ENCODE data around the gene ANK3. TPM values are rescaled to one million over a fixed set of nuclear protein-coding genes. Genes with fewer than 3 reads are reported as not detected.

The ANK3 gene
- polyA plus RNA-seq, 1 donor (not counting 4 experiments of a cell fraction or from before 2014, with no cell fraction given), result 8.3 TPM

DNA sequence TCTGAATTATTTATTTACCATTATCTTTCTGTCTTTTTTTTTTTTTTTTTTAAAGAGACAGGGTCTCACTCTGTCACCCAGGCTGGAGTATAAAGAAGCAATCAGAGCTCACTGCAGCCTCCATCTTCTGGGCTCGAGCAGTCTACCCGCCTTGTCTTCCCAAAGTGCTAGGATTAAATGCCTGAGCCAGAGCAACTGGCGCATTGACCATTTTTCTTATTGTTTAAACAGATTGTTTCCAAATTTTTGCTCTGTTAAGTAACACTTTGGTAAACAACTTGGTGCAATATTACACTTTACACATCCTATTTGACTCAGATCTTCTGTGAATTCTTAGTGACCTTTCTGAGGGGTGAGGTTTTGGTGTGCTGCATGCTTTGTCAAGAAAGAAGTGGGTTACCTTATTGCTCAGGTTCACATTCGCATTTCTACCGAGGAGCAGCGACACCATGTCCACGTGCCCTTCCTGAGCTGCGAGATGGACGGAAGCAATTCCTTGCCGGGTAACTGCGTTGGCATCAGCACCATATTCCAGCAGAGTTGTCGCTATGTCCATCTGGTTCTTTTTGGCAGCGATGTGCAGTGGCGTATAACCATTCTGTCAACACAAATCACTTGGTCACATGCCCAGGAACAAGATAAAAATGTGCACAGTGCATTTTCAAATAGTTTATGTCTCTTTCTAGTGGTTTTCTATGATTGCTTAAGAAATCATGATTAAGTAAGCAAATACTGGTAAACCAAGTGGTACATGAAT lies 203.2 kb downstream of the ANK3 start:
- no peak for DNase-seq (ENCODE audit: low read depth, low spot score)
- H3K79me2 ChIP-seq (ENCODE audit: control insufficient read depth, insufficient read depth, low read length), result no peaks in the 10 kb centered on the region
- TF ChIP-seq, protein P1, sequence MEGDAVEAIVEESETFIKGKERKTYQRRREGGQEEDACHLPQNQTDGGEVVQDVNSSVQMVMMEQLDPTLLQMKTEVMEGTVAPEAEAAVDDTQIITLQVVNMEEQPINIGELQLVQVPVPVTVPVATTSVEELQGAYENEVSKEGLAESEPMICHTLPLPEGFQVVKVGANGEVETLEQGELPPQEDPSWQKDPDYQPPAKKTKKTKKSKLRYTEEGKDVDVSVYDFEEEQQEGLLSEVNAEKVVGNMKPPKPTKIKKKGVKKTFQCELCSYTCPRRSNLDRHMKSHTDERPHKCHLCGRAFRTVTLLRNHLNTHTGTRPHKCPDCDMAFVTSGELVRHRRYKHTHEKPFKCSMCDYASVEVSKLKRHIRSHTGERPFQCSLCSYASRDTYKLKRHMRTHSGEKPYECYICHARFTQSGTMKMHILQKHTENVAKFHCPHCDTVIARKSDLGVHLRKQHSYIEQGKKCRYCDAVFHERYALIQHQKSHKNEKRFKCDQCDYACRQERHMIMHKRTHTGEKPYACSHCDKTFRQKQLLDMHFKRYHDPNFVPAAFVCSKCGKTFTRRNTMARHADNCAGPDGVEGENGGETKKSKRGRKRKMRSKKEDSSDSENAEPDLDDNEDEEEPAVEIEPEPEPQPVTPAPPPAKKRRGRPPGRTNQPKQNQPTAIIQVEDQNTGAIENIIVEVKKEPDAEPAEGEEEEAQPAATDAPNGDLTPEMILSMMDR (optimal IDR thresholded peaks at IDR 0.05 in 1 of 3, IDR thresholded peaks at IDR 0.05 in 1 of 3, conservative IDR thresholded peaks at IDR 0.05 in 1 of 3; ENCODE audit: extremely low read depth in 1 of 3, insufficient read depth in 2 of 3, low read length in 3 of 3), result no peak
- TF ChIP-seq EZH2 (IDR thresholded peaks at IDR 0.05; ENCODE audit: low read length), result no peak
- H3K4me3 ChIP-seq (ENCODE audit: control insufficient read depth in 2 of 3, extremely low read depth in 1 of 3, insufficient read depth in 2 of 3, low read depth in 1 of 3, low read length in 3 of 3), result no peak overlapping the region
- H3K4me1 ChIP-seq (ENCODE audit: control insufficient read depth, extremely low read depth, insufficient read depth, low read length), result no peaks in the 10 kb centered on the region
- no peaks in the 10 kb centered on the region for H4K20me1 ChIP-seq (ENCODE audit: control insufficient read depth, extremely low read depth, insufficient read depth, low read length)
- H3K4me2 ChIP-seq (ENCODE audit: control insufficient read depth, extremely low read depth, insufficient read depth, low read depth, low read length), result no peak overlapping the region
- no peaks in the 10 kb centered on the region for H3K9me3 ChIP-seq (ENCODE audit: control insufficient read depth, low read depth, low read length)
- no peaks in the 10 kb centered on the region for H3K9me1 ChIP-seq (ENCODE audit: control insufficient read depth, extremely low read depth, insufficient read depth, low read length)
- no peak for FAIRE-seq
- no peaks in the 10 kb centered on the region for H3K27me3 ChIP-seq (ENCODE audit: control insufficient read depth, extremely low read depth, insufficient read depth, low read length)
- no peak overlapping the region for H3K9ac ChIP-seq (ENCODE audit: control insufficient read depth, extremely low read depth, insufficient read depth, low read length)
- no peak overlapping the region for H3K27ac ChIP-seq (ENCODE audit: control insufficient read depth, insufficient read depth, low read length)
- dilution Hi-C loops (cut with MboI; ENCODE audit: extremely low pct_ligation_motif_present, low sequenced_read_pairs), result no loop called here
- no peaks in the 10 kb centered on the region for H3K36me3 ChIP-seq (ENCODE audit: control insufficient read depth in 2 of 2, extremely low read depth in 1 of 2, insufficient read depth in 2 of 2, low read length in 2 of 2)
- H2AFZ ChIP-seq (ENCODE audit: control insufficient read depth, low read length), result no peak overlapping the region

DNA sequence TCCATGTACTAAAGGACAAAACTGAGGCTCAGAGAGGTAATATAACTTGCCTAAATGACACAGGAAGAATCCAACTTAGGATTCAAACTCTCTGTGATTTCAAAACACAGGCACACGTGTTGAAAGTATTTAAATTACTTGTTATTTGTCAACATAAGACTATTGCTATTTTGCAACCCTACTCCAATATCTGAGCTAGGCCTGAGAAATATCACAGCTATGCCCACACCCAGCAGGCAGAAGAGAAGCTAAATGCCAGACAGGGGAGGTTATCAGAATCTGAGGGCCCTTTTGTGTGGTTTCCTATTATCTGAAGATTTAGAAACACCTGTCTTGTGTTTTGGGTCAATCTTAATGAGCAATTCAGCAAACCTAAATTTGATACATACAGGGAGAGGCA lies 204.3 kb downstream of the ANK3 start:
- Histone ChIP-seq H3K9ac (ENCODE audit: control insufficient read depth, extremely low read depth, insufficient read depth, low read length) (no peak overlapping the region), H3K4me1 (ENCODE audit: control insufficient read depth, extremely low read depth, insufficient read depth, low read length) (no peaks in the 10 kb centered on the region), H3K4me3 (ENCODE audit: control insufficient read depth in 2 of 3, extremely low read depth in 1 of 3, insufficient read depth in 2 of 3, low read depth in 1 of 3, low read length in 3 of 3) (no peak overlapping the region), H3K4me2 (ENCODE audit: control insufficient read depth, extremely low read depth, insufficient read depth, low read depth, low read length) (no peak overlapping the region), H3K27me3 (ENCODE audit: control insufficient read depth, extremely low read depth, insufficient read depth, low read length) (no peaks in the 10 kb centered on the region), H2AFZ (ENCODE audit: control insufficient read depth, low read length) (no peak overlapping the region), H3K27ac (ENCODE audit: control insufficient read depth, insufficient read depth, low read length) (no peak overlapping the region), H3K79me2 (ENCODE audit: control insufficient read depth, insufficient read depth, low read length) (no peaks in the 10 kb centered on the region), H3K9me3 (ENCODE audit: control insufficient read depth, low read depth, low read length) (no peaks in the 10 kb centered on the region), H4K20me1 (ENCODE audit: control insufficient read depth, extremely low read depth, insufficient read depth, low read length) (no peaks in the 10 kb centered on the region), H3K9me1 (ENCODE audit: control insufficient read depth, extremely low read depth, insufficient read depth, low read length) (no peaks in the 10 kb centered on the region), H3K36me3 (ENCODE audit: control insufficient read depth in 2 of 2, extremely low read depth in 1 of 2, insufficient read depth in 2 of 2, low read length in 2 of 2) (no peaks in the 10 kb centered on the region)
- TF ChIP-seq, protein P1 (optimal IDR thresholded peaks at IDR 0.05 in 1 of 3, IDR thresholded peaks at IDR 0.05 in 1 of 3, conservative IDR thresholded peaks at IDR 0.05 in 1 of 3; ENCODE audit: extremely low read depth in 1 of 3, insufficient read depth in 2 of 3, low read length in 3 of 3), result no peak
- TF ChIP-seq EZH2 (IDR thresholded peaks at IDR 0.05; ENCODE audit: low read length), result no peak
- FAIRE-seq (no peak), DNase-seq (ENCODE audit: low read depth, low spot score) (no peak)
- dilution Hi-C loops (cut with MboI; ENCODE audit: extremely low pct_ligation_motif_present, low sequenced_read_pairs), result no loop called here

All from keratinocyte (primary cell).